HepG2 (cell line): ENCODE measurements around the gene CNPY1.

Source experiments
- EEA1 ChIP-seq: sonication (generic); formaldehyde crosslinking; IDR thresholded peaks from 2 replicates; pipeline ENCODE4 v1.5.1; 2020; ENCODE audit warnings: mild to moderate bottlenecking, missing genetic modification reagents, borderline replicate concordance
- NFE2L2 ChIP-seq: fragments of 150-350 bp; IDR thresholded peaks from 2 replicates; pipeline ENCODE4 v1.6.1; 2014; ENCODE audit warnings: low read length
- TF ChIP-seq, protein P1 (sequence below): IDR thresholded peaks from 2 replicates; pipeline ENCODE4 v1.6.1; 2016; ENCODE audit warnings: low read depth

DNA sequence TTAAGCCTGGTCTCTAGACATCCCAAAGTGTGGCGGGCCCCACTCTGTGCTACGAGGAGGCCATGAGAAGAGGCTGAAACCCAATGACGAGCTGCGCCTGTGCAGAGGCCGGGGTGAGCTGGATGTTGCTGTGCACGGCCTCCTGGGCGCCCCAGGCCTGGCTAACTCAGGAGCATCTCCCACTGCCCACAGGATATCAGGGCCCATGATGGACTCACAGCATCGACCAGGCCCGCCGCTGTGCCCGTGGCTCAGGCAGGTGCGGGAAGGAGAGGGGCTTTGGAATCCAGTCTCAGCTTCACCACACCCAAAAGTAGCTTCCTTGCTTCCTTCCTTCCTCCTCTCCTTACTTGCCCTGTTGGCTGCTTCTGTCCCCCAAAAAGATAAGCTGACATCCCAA is 4.6 kb upstream of the CNPY1 start:
- TF ChIP-seq NFE2L2 (no peak), EEA1 (CRISPR knock-in tag) (no peak)
- TF ChIP-seq, protein P1, sequence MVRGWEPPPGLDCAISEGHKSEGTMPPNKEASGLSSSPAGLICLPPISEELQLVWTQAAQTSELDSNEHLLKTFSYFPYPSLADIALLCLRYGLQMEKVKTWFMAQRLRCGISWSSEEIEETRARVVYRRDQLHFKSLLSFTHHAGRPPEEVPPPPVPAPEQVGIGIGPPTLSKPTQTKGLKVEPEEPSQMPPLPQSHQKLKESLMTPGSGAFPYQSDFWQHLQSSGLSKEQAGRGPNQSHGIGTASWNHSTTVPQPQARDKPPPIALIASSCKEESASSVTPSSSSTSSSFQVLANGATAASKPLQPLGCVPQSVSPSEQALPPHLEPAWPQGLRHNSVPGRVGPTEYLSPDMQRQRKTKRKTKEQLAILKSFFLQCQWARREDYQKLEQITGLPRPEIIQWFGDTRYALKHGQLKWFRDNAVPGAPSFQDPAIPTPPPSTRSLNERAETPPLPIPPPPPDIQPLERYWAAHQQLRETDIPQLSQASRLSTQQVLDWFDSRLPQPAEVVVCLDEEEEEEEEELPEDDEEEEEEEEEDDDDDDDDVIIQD (CRISPR knock-in tag) = no peak
